Measurements from ENCODE around the gene FLRT1.

The FLRT1 gene

DNA sequence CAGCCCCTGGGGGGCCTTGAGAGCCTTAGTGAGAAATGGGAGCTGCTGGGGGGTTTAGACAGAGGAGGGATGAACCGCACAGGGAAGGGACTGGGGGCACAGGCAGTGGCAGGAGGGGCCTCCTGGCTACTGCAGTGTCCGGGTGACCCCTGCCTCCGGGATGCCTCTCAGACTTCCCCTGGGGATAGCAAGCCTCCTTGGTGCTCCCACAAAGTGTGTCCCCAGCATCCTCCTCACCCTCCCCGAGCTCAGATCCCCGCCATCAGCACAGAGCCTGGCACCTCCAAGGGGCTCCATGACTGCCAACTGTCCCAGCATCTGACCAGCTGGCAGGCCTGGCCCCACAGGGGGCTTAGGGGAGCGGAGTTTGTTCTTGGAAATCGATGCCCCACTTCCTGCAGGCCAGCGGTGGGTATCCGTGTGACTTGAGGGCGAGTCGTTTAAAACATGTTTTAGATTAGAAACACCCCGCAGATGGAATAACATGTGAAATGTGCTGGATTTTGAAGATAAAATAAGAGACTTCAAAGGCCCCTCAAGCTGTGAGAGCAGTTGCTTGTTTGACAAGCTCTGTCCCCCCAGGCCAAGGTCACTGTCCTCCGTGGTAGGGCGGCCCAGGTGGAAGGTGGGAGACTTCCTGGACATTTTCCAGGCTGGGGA lies 13.5 kb upstream of the FLRT1 start:
- no peak for DNase-seq (ENCODE audit: low read depth)
- H3K4me3 ChIP-seq (ENCODE audit: control insufficient read depth, low read depth, low read length): no peak overlapping the region
- TF ChIP-seq, protein P1, sequence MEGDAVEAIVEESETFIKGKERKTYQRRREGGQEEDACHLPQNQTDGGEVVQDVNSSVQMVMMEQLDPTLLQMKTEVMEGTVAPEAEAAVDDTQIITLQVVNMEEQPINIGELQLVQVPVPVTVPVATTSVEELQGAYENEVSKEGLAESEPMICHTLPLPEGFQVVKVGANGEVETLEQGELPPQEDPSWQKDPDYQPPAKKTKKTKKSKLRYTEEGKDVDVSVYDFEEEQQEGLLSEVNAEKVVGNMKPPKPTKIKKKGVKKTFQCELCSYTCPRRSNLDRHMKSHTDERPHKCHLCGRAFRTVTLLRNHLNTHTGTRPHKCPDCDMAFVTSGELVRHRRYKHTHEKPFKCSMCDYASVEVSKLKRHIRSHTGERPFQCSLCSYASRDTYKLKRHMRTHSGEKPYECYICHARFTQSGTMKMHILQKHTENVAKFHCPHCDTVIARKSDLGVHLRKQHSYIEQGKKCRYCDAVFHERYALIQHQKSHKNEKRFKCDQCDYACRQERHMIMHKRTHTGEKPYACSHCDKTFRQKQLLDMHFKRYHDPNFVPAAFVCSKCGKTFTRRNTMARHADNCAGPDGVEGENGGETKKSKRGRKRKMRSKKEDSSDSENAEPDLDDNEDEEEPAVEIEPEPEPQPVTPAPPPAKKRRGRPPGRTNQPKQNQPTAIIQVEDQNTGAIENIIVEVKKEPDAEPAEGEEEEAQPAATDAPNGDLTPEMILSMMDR (IDR thresholded peaks at IDR 0.05; ENCODE audit: control insufficient read depth, insufficient read depth, low read depth, low read length, missing control alignments): no peak

DNA sequence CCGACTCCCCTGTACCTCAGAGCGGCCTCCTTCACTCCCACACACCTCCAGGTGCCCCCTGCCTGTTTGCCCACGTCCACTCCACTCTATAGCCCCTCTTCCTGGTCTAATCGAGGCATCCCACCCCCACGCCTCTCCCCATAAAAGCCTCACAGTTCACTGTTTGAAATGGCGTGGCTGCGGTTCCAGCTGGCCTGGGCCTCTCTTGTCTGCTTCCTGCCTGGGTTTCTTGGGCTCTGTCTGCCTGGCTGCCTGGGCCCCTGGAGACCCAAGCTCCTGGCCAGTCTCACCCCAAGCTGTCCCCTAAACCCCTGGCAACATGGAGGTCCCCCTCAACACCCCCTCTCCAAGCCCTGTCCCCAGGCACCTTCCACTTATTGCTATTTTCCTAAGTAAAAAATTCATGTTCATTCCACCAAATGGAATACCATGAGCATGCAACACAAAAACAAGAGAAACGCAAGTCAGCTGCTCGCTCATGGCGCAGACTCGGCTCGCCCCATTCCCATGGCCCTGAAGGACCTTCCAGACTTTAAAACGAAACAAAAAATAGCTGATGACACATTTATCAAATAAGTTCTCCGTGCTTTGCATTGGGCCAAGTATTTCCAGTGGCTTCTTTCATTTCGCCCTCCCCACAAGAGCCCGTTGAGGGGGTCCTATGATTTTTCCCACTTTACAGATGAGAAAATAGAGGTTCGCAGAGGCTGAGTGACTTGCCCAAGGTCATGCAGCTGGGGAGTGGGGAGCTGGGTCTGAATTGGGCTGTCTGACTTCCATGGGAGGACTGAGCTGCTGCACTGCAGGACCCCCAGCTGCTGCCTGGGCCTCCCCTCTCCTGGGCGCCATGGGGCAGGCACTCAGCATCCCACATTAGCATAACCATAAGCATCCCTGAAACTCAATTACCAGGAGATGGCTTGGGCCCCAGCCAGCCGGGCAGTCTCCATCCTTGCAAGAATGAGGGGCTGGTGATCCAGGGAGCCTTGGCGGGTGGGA lies 11.7 kb upstream of the FLRT1 start:
- TF ChIP-seq, protein P1 (IDR thresholded peaks at IDR 0.05; ENCODE audit: control insufficient read depth, insufficient read depth, low read depth, low read length, missing control alignments): no peak
- H3K4me3 ChIP-seq (ENCODE audit: control insufficient read depth, low read depth, low read length): no peak overlapping the region

DNA sequence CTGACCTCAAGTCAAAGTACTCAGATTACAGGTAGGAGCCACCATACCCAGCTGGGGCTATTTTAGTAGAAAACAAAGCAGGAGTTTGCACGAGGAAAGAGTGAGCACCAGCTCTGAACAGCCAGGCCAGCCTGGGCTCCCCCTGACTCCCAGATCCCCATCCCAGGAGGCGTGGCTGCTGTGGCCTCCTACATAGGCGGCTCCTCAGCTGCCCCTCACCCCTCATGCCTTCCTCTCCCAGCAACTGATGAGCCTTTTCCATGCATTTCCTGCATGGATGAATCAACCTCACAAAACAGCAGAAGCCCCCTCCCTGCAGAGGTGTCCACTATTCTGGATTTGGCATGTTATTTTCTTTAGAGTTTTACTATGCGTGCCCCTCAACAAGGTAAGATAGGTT lies 10.5 kb upstream of the FLRT1 start:
- TF ChIP-seq, protein P1 (IDR thresholded peaks at IDR 0.05; ENCODE audit: control insufficient read depth, insufficient read depth, low read depth, low read length, missing control alignments): no peak
- H3K4me3 ChIP-seq (ENCODE audit: control insufficient read depth, low read depth, low read length): no peak overlapping the region
- no peak for DNase-seq (ENCODE audit: low read depth)

More for the DNA sequence above, 11.7 kb upstream of the FLRT1 start:
- DNase-seq (ENCODE audit: low read depth): no peak

DNA sequence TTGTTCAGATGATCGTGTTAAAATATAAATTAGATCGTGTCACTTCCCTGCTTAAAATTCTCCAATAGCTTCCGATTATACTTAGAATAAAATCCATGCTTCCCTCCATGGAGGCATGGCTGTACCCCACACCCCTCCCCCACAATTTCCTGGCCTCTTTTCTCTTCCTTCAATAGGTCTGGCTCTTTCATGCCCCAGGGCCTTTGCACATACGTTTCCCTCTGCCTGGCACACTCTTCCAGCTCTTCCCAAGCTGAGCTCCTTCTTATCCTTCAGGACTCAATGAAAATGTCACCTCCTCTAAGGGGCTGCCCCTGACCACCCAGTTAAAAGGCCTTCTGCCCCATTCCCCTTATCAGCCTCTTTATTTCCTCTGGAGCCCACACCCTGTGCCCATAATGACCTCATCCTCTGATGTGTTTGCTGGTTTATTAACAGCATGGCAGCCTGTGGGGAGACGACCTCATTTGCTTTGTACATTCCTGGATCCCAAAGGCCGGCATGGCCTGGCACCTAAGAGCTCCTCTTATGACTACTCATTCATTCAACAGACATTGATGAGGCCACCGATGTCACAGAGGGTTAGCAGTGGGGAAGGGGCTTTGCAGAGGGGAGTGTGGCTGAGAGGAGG lies 9.0 kb upstream of the FLRT1 start:
- TF ChIP-seq, protein P1 (IDR thresholded peaks at IDR 0.05; ENCODE audit: control insufficient read depth, insufficient read depth, low read depth, low read length, missing control alignments): no peak

DNA sequence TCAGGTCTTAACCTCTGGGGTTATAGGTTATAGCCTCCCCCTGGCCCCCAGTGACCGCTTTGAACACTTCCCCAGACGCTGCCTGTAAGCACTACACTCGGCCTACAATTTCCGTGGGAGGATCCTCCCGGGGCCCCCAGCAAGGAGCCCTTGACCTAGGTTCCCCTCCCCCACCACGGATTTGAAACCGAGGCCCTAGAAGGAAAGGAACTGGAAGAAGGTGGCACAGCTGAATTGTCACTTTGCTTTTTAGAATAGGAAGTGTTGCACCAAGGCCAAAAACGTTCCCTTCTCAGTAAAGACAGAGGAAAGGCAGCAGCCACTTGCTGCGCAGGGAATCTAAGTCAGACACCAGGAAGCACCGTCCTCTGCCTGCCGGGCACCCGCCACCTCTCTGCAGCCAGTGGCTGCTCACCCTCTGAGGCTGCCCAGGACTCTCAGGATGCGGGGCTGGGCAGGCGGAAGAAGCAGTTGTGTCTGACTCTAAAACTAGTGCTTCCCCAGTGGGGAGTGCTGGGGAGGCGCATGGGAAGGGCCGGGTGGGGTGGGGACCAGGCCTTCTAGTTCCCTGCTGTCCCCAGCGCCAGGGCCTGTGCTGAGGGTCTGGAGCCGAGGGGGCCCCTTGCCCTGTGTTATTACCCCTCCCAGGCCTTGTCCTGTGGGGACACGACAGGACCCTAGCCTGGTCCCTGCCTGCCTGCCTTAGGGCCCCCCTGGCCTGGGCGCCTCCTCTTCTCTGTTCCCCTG lies 7.9 kb upstream of the FLRT1 start:
- no peak for DNase-seq (ENCODE audit: low read depth)
- TF ChIP-seq, protein P1 (IDR thresholded peaks at IDR 0.05; ENCODE audit: control insufficient read depth, insufficient read depth, low read depth, low read length, missing control alignments): no peak
- no peak overlapping the region for H3K4me3 ChIP-seq (ENCODE audit: control insufficient read depth, low read depth, low read length)

More for the DNA sequence above, 9.0 kb upstream of the FLRT1 start:
- H3K4me3 ChIP-seq (ENCODE audit: control insufficient read depth, low read depth, low read length): no peak overlapping the region
- no peak for DNase-seq (ENCODE audit: low read depth)
